B cell (primary cell): ENCODE measurements around the gene PLA2G4F.

Experiments used
- CTCF ChIP-seq: fragments of 200-600 bp; IDR thresholded peaks from one replicate; pipeline ENCODE4 v1.8.0; 2022; ENCODE audit warnings: antibody characterized with exemption, mild to moderate bottlenecking
- EZH2 ChIP-seq: IDR thresholded peaks from 2 replicates; pipeline ENCODE4 v1.6.1; 2012; ENCODE audit warnings: borderline replicate concordance, low read depth, mild to moderate bottlenecking, moderate library complexity, low read length; ENCODE audit not compliant: insufficient read depth, poor library complexity, severe bottlenecking

DNA sequence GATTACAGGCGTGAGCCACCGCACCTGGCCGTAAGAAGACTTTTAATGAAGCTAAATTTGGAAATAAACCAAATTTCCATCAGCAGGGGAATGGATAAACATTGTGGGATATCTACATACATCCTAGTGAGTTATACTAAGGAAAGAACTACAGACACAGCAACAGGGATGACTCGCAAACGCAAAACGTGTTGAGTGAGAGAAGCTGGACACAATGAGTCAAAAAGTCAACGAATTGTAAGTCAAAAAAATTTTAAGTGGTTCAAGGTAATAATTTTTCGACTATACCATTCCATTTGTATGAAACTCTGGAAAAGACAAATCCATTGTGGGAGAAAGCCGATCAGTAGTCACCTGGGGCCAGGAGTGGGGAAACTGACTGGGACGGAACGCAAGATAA lies 19.9 kb downstream of the PLA2G4F start:
- TF ChIP-seq CTCF: no peak
- TF ChIP-seq EZH2: no peak
